ENCODE measurements around the gene SYP. TPM values are rescaled to one million over a fixed set of nuclear protein-coding genes. Genes with fewer than 3 reads are reported as not detected.

The SYP gene
- total and polyA plus RNA-seq, 9 of the 15 experiments (the other 6 are each of a cell fraction or from before 2014, with no cell fraction given) = 0.48 to 5.1 (median 2.6) TPM

GRCh38 chrX:49166914-49167739 is 32.9 kb downstream of the SYP start (continued):
- TF ChIP-seq MNT (conservative IDR thresholded peaks at IDR 0.05) = peak in 1 of 2 experiments; percentile 25; a peak in 2 of 4 replicates
- TF ChIP-seq CXXC5 (CRISPR knock-in tag; IDR thresholded peaks at IDR 0.05) = 0 out of 2 replicates have a peak, but pooled peaks have one; percentile 35
- no peak; the same call in 1 of the 2 replicates for TF ChIP-seq ZNF395 (CRISPR knock-in tag; IDR thresholded peaks at IDR 0.05)
- TF ChIP-seq ZKSCAN8 (CRISPR knock-in tag; IDR thresholded peaks at IDR 0.05) = no peak; the same call in 1 of the 2 replicates
- TF ChIP-seq EZH2 (IDR thresholded peaks at IDR 0.05; ENCODE audit: borderline replicate concordance, low read depth, low read length) = no peak
- TF ChIP-seq KLF16 (IDR thresholded peaks at IDR 0.05) = no peak
- TF ChIP-seq ZNF217 (CRISPR knock-in tag; IDR thresholded peaks at IDR 0.05) = no peak
- TF ChIP-seq ZBTB12 (CRISPR knock-in tag; IDR thresholded peaks at IDR 0.05) = no peak
- 0 out of 2 replicates have a peak, but pooled peaks have one; percentile 24 for TF ChIP-seq ELF1 (tag; IDR thresholded peaks at IDR 0.05)
- no peak for TF ChIP-seq ASH1L (IDR thresholded peaks at IDR 0.05; ENCODE audit: borderline replicate concordance, low read depth, partially characterized antibody)
- no peak for TF ChIP-seq HLTF (IDR thresholded peaks at IDR 0.05)
- TF ChIP-seq ZNF212 (CRISPR knock-in tag; IDR thresholded peaks at IDR 0.05) = no peak
- no peak for TF ChIP-seq HMBOX1 (IDR thresholded peaks at IDR 0.05)
- TF ChIP-seq CREB3L1 (IDR thresholded peaks at IDR 0.05; ENCODE audit: borderline replicate concordance, low read depth) = no peak
- no peak for TF ChIP-seq IRF9 (tag; IDR thresholded peaks at IDR 0.05)
- no peak for TF ChIP-seq COPS2 (conservative IDR thresholded peaks at IDR 0.05)
- TF ChIP-seq PHTF2 (CRISPR knock-in tag; IDR thresholded peaks at IDR 0.05) = no peak
- TF ChIP-seq MIER1 (IDR thresholded peaks at IDR 0.05; ENCODE audit: low read depth) = no peak
- no peak; the same call in 1 of the 2 replicates for TF ChIP-seq TARDBP (IDR thresholded peaks at IDR 0.05)
- no peak; the same call in 1 of the 2 replicates for TF ChIP-seq PHF8 (IDR thresholded peaks at IDR 0.05; ENCODE audit: borderline replicate concordance, low read length)
